GM18499 (cell line): ENCODE data around the gene MAPRE2.
"Not testable (repeated sequence)": the region's sequence is repeated elsewhere in the genome, so short reads cannot be mapped to it uniquely, and the experiment has no call there.

Experiments
- ATAC-seq: cut with Tn5 transposase; IDR thresholded peaks from one replicate; pipeline ENCODE4 v1.9.1; 2021; ENCODE audit warnings: moderate number of reproducible peaks; ENCODE audit not compliant: insufficient read depth, unreplicated experiment

Gene MAPRE2

GRCh38 chr18:35085450-35086380 lies 44.5 kb downstream of the MAPRE2 start:
- ATAC-seq: no peak

- no peak for ATAC-seq
These were observed 45.5 kb downstream of the MAPRE2 start for GRCh38 chr18:35086704-35087103.

GRCh38 chr18:35087726-35088125 lies 46.5 kb downstream of the MAPRE2 start:
- no peak for ATAC-seq

- no peak for ATAC-seq
These were observed 47.7 kb downstream of the MAPRE2 start for GRCh38 chr18:35088921-35089320.

- no peak for ATAC-seq
These were observed 48.2 kb downstream of the MAPRE2 start for GRCh38 chr18:35089382-35089781.

- no peak for ATAC-seq
These were observed 48.8 kb downstream of the MAPRE2 start for GRCh38 chr18:35089891-35090550.

GRCh38 chr18:35091841-35092240 lies 50.6 kb downstream of the MAPRE2 start:
- ATAC-seq: no peak

GRCh38 chr18:35095983-35096676 lies 54.9 kb downstream of the MAPRE2 start:
- peak; percentile 74 for ATAC-seq

GRCh38 chr18:35096677-35097011 lies 55.4 kb downstream of the MAPRE2 start:
- ATAC-seq: no peak

GRCh38 chr18:35097195-35097594 lies 56.0 kb downstream of the MAPRE2 start:
- no peak for ATAC-seq

- no peak for ATAC-seq
These were observed 56.5 kb downstream of the MAPRE2 start for GRCh38 chr18:35097763-35098162.

GRCh38 chr18:35099911-35100310 lies 58.7 kb downstream of the MAPRE2 start:
- ATAC-seq: no peak

GRCh38 chr18:35104391-35105051 lies 63.3 kb downstream of the MAPRE2 start:
- no peak for ATAC-seq

- no peak for ATAC-seq
These were observed 65.0 kb downstream of the MAPRE2 start for GRCh38 chr18:35106013-35106844.

- no peak for ATAC-seq
These were observed 65.6 kb downstream of the MAPRE2 start for GRCh38 chr18:35106845-35107148.

GRCh38 chr18:35107216-35107615 lies 66.0 kb downstream of the MAPRE2 start:
- no peak for ATAC-seq

GRCh38 chr18:35108088-35108487 lies 66.9 kb downstream of the MAPRE2 start:
- ATAC-seq: not testable (repeated sequence)

- ATAC-seq: no peak
These were observed 68.8 kb downstream of the MAPRE2 start for GRCh38 chr18:35110059-35110458.

- ATAC-seq: no peak
These were observed 69.6 kb downstream of the MAPRE2 start for GRCh38 chr18:35110554-35111485.
